ENCODE measurements around the gene ACAT1. TPM values are rescaled to one million over a fixed set of nuclear protein-coding genes. Genes with fewer than 3 reads are reported as not detected.
"Not testable (repeated sequence)": the region's sequence is repeated elsewhere in the genome, so short reads cannot be mapped to it uniquely, and the experiment has no call there.

Gene ACAT1
- total and polyA plus RNA-seq, 2 donors, result 29.4 to 47.6 TPM

GRCh38 chr11:108162878-108163277, 41.5 kb downstream of the ACAT1 start:
- 97% methylated on average over 6 of the region's 6 CpGs for WGBS
- peaks cover 42 to 71% of the 10 kb centered on the region in 2 donors for H3K36me3 ChIP-seq (ENCODE audit: control insufficient read depth in 2 of 2, insufficient read depth in 2 of 2, low read length in 1 of 2)
- H3K9me3 ChIP-seq (ENCODE audit: control insufficient read depth in 2 of 2, insufficient read depth in 1 of 2, low read length in 1 of 2); H3K4me1 ChIP-seq (ENCODE audit: control insufficient read depth in 2 of 2, insufficient read depth in 2 of 2, low read length in 2 of 2); DNase-seq (ENCODE audit: low read depth in 6 of 9, low spot score in 9 of 9); H3K27me3 ChIP-seq (ENCODE audit: control insufficient read depth in 2 of 2, insufficient read depth in 1 of 2, low read length in 1 of 2); H3K27ac ChIP-seq (ENCODE audit: low read depth in 1 of 2, low read length in 1 of 2); H3K4me3 ChIP-seq (ENCODE audit: low read length in 2 of 2): not testable (repeated sequence)

GRCh38 chr11:108167624-108168023, 46.3 kb downstream of the ACAT1 start:
- Histone ChIP-seq H3K4me3 (ENCODE audit: low read length in 2 of 2) (no peak overlapping the region), H3K9me3 (ENCODE audit: control insufficient read depth in 2 of 2, insufficient read depth in 1 of 2, low read length in 1 of 2) (no peaks in the 10 kb centered on the region), H3K4me1 (ENCODE audit: control insufficient read depth in 2 of 2, insufficient read depth in 2 of 2, low read length in 2 of 2) (no peaks in the 10 kb centered on the region), H3K36me3 (ENCODE audit: control insufficient read depth in 2 of 2, insufficient read depth in 2 of 2, low read length in 1 of 2) (peaks cover 30 to 74% of the 10 kb centered on the region in 2 donors), H3K27ac (ENCODE audit: low read depth in 1 of 2, low read length in 1 of 2) (no peak overlapping the region), H3K27me3 (ENCODE audit: control insufficient read depth in 2 of 2, insufficient read depth in 1 of 2, low read length in 1 of 2) (no peaks in the 10 kb centered on the region)
- no peak for DNase-seq (ENCODE audit: low read depth in 6 of 9, low spot score in 9 of 9)

GRCh38 chr11:108170184-108170583, 48.8 kb downstream of the ACAT1 start:
- H3K27me3 ChIP-seq (ENCODE audit: control insufficient read depth in 2 of 2, insufficient read depth in 1 of 2, low read length in 1 of 2), result no peaks in the 10 kb centered on the region
- H3K4me1 ChIP-seq (ENCODE audit: control insufficient read depth in 2 of 2, insufficient read depth in 2 of 2, low read length in 2 of 2), result no peaks in the 10 kb centered on the region
- no peak overlapping the region for H3K4me3 ChIP-seq (ENCODE audit: low read length in 2 of 2)
- DNase-seq (ENCODE audit: low read depth in 6 of 9, low spot score in 9 of 9), result no peak
- no peaks in the 10 kb centered on the region for H3K9me3 ChIP-seq (ENCODE audit: control insufficient read depth in 2 of 2, insufficient read depth in 1 of 2, low read length in 1 of 2)
- no peak overlapping the region for H3K27ac ChIP-seq (ENCODE audit: low read depth in 1 of 2, low read length in 1 of 2)
- H3K36me3 ChIP-seq (ENCODE audit: control insufficient read depth in 2 of 2, insufficient read depth in 2 of 2, low read length in 1 of 2), result peaks cover 25 to 74% of the 10 kb centered on the region in 2 donors
- 94% methylated on average over 2 of the region's 2 CpGs for WGBS

- H3K9me3 ChIP-seq (ENCODE audit: control insufficient read depth in 2 of 2, insufficient read depth in 1 of 2, low read length in 1 of 2), result no peaks in the 10 kb centered on the region
- H3K4me3 ChIP-seq (ENCODE audit: low read length in 2 of 2), result no peak overlapping the region
- no peaks in the 10 kb centered on the region for H3K27me3 ChIP-seq (ENCODE audit: control insufficient read depth in 2 of 2, insufficient read depth in 1 of 2, low read length in 1 of 2)
- 99% methylated on average over 5 of the region's 5 CpGs for WGBS
- H3K27ac ChIP-seq (ENCODE audit: low read depth in 1 of 2, low read length in 1 of 2), result no peak overlapping the region
- peaks cover 22 to 63% of the 10 kb centered on the region in 2 donors for H3K36me3 ChIP-seq (ENCODE audit: control insufficient read depth in 2 of 2, insufficient read depth in 2 of 2, low read length in 1 of 2)
- DNase-seq (ENCODE audit: low read depth in 6 of 9, low spot score in 9 of 9), result no peak
- H3K4me1 ChIP-seq (ENCODE audit: control insufficient read depth in 2 of 2, insufficient read depth in 2 of 2, low read length in 2 of 2), result no peaks in the 10 kb centered on the region
Observed at GRCh38 chr11:108177570-108177969, 56.2 kb downstream of the ACAT1 start.

- H3K9me3 ChIP-seq (ENCODE audit: control insufficient read depth in 2 of 2, insufficient read depth in 1 of 2, low read length in 1 of 2), result no peaks in the 10 kb centered on the region
- no peak overlapping the region for H3K4me3 ChIP-seq (ENCODE audit: low read length in 2 of 2)
- H3K36me3 ChIP-seq (ENCODE audit: control insufficient read depth in 2 of 2, insufficient read depth in 2 of 2, low read length in 1 of 2), result peaks cover 11 to 40% of the 10 kb centered on the region in 2 donors
- DNase-seq (ENCODE audit: low read depth in 6 of 9, low spot score in 9 of 9), result no peak
- H3K27ac ChIP-seq (ENCODE audit: low read depth in 1 of 2, low read length in 1 of 2), result no peak overlapping the region
- H3K27me3 ChIP-seq (ENCODE audit: control insufficient read depth in 2 of 2, insufficient read depth in 1 of 2, low read length in 1 of 2), result no peaks in the 10 kb centered on the region
- H3K4me1 ChIP-seq (ENCODE audit: control insufficient read depth in 2 of 2, insufficient read depth in 2 of 2, low read length in 2 of 2), result no peaks in the 10 kb centered on the region
Observed at GRCh38 chr11:108193725-108194124, 72.4 kb downstream of the ACAT1 start.

GRCh38 chr11:108196901-108197300, 75.5 kb downstream of the ACAT1 start:
- H3K36me3 ChIP-seq (ENCODE audit: control insufficient read depth in 2 of 2, insufficient read depth in 2 of 2, low read length in 1 of 2), result peaks cover 13 to 51% of the 10 kb centered on the region in 2 donors
- H3K4me1 ChIP-seq (ENCODE audit: control insufficient read depth in 2 of 2, insufficient read depth in 2 of 2, low read length in 2 of 2), result no peaks in the 10 kb centered on the region
- 95% methylated on average over 3 of the region's 3 CpGs for WGBS

More at GRCh38 chr11:108196901-108197300, 75.5 kb downstream of the ACAT1 start:
- Histone ChIP-seq H3K9me3 (ENCODE audit: control insufficient read depth in 2 of 2, insufficient read depth in 1 of 2, low read length in 1 of 2) (no peaks in the 10 kb centered on the region), H3K27ac (ENCODE audit: low read depth in 1 of 2, low read length in 1 of 2) (no peak overlapping the region), H3K4me3 (ENCODE audit: low read length in 2 of 2) (no peak overlapping the region), H3K27me3 (ENCODE audit: control insufficient read depth in 2 of 2, insufficient read depth in 1 of 2, low read length in 1 of 2) (no peaks in the 10 kb centered on the region)
- DNase-seq (ENCODE audit: low read depth in 6 of 9, low spot score in 9 of 9), result no peak

Other genes with a start within 250 kb of the ACAT1 start
- 3.5 TPM for gene RAB39A, start 193.1 kb upstream of the ACAT1 start, total RNA-seq
- 0.66 TPM for gene RAB39A, start 193.1 kb upstream of the ACAT1 start, polyA plus RNA-seq
- gene CUL5, start 112.7 kb upstream of the ACAT1 start, total RNA-seq, result 28.6 TPM
- 12.3 TPM for gene CUL5, start 112.7 kb upstream of the ACAT1 start, polyA plus RNA-seq
- gene NPAT, start 101.1 kb downstream of the ACAT1 start, total RNA-seq, result 16.9 TPM
- gene NPAT, start 101.1 kb downstream of the ACAT1 start, polyA plus RNA-seq, result 8.8 TPM
- 67.0 TPM for gene ATM, start 101.5 kb downstream of the ACAT1 start, total RNA-seq
- gene ATM, start 101.5 kb downstream of the ACAT1 start, polyA plus RNA-seq, result 55.0 TPM

All from thymus (tissue), 11 donors.